Renal cortex interstitium (tissue), 11 donors: ENCODE results near the gene SLC27A3. TPM values are rescaled to one million over a fixed set of nuclear protein-coding genes. Genes with fewer than 3 reads are reported as not detected.
"Not testable (repeated sequence)": the region's sequence is repeated elsewhere in the genome, so short reads cannot be mapped to it uniquely, and the experiment has no call there.

ENCODE experiments used
- DNase-seq, 11 donors: peaks; one replicate each; pipeline ENCODE4 v3.0.0-alpha.2; 2013; ENCODE audit warnings: low read depth in 9 of 11, low spot score in 4 of 11; ENCODE audit errors: extremely low read depth in 1 of 11
- polyA plus RNA-seq, 3 donors: library from polyadenylated mRNA; unstranded; fragments of 120-200 nt; gene quantifications; one replicate each; pipeline ENCODE4 v1.2.1, GENCODE V29; 2013; ENCODE audit not compliant: insufficient read length in 3 of 3

The SLC27A3 gene
- polyA plus RNA-seq, 3 donors: 35.4 to 43.3 (median 40.5) TPM

DNA sequence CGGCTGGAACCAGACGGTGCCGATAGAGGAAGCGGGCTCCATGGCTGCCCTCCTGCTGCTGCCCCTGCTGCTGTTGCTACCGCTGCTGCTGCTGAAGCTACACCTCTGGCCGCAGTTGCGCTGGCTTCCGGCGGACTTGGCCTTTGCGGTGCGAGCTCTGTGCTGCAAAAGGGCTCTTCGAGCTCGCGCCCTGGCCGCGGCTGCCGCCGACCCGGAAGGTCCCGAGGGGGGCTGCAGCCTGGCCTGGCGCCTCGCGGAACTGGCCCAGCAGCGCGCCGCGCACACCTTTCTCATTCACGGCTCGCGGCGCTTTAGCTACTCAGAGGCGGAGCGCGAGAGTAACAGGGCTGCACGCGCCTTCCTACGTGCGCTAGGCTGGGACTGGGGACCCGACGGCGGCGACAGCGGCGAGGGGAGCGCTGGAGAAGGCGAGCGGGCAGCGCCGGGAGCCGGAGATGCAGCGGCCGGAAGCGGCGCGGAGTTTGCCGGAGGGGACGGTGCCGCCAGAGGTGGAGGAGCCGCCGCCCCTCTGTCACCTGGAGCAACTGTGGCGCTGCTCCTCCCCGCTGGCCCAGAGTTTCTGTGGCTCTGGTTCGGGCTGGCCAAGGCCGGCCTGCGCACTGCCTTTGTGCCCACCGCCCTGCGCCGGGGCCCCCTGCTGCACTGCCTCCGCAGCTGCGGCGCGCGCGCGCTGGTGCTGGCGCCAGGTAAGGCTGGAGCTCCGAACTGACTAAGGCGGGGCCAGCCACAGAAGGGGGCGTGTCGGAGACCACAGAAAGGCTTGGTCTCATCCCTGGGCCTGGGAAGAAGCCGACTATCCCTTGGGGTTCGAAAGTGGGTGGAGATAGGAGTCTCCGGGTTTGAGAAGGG is 486 bp downstream of the SLC27A3 start:
- DNase-seq: peak in 7 of 11 donors; percentile 44 to 70 (median 63)

GRCh38 chr1:153776352-153776751 is 1.1 kb downstream of the SLC27A3 start:
- DNase-seq: no peak

- no peak for DNase-seq
These were observed 1.7 kb downstream of the SLC27A3 start for GRCh38 chr1:153776845-153777370.

DNA sequence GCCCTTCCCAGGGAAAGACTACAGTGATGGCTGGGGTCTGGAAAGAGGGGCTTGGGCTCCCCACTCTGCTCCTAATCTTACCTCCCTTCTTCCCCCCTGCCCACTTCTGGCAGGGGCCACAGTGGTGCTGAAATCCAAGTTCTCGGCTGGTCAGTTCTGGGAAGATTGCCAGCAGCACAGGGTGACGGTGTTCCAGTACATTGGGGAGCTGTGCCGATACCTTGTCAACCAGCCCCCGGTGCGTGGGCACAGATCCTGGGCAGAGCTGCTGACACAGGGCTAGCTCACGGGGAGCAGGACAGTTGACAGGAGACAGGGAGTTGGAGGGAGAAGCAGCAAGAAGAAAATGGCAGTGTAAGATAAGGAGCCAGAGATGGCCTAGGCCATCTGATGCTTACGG is 2.4 kb downstream of the SLC27A3 start:
- DNase-seq: no peak

DNA sequence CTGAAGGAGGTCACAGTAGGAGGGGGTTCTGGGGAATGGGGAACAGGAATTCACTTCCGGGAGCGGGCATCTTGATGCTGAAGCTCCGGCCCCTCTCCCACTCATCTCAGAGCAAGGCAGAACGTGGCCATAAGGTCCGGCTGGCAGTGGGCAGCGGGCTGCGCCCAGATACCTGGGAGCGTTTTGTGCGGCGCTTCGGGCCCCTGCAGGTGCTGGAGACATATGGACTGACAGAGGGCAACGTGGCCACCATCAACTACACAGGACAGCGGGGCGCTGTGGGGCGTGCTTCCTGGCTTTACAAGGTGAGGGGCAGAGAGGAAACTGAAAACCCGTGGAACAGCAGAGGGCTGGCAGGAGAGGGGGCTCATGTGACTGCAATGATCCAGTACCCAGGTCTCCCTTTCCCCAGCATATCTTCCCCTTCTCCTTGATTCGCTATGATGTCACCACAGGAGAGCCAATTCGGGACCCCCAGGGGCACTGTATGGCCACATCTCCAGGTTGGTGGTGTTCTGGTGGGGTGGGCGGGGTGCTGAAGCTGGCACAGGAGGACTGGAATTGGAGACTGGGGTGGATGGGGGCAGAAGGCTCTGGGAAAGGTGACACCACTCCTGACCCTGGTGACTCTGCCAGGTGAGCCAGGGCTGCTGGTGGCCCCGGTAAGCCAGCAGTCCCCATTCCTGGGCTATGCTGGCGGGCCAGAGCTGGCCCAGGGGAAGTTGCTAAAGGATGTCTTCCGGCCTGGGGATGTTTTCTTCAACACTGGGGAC is 3.0 kb downstream of the SLC27A3 start:
- no peak for DNase-seq

GRCh38 chr1:153778824-153779519 is 3.8 kb downstream of the SLC27A3 start:
- DNase-seq: no peak

GRCh38 chr1:153779781-153780541 is 4.8 kb downstream of the SLC27A3 start:
- DNase-seq: no peak

- no peak for DNase-seq
These were observed 5.3 kb downstream of the SLC27A3 start for GRCh38 chr1:153780551-153780950.

GRCh38 chr1:153782648-153783047 is 7.4 kb downstream of the SLC27A3 start:
- not testable (repeated sequence) for DNase-seq

- DNase-seq: peak in 10 of 11 donors; percentile 82 to 89 (median 87)
These were observed 8.3 kb downstream of the SLC27A3 start for GRCh38 chr1:153783233-153784190.

- no peak for DNase-seq
These were observed 11.0 kb downstream of the SLC27A3 start for GRCh38 chr1:153786038-153786790.

DNA sequence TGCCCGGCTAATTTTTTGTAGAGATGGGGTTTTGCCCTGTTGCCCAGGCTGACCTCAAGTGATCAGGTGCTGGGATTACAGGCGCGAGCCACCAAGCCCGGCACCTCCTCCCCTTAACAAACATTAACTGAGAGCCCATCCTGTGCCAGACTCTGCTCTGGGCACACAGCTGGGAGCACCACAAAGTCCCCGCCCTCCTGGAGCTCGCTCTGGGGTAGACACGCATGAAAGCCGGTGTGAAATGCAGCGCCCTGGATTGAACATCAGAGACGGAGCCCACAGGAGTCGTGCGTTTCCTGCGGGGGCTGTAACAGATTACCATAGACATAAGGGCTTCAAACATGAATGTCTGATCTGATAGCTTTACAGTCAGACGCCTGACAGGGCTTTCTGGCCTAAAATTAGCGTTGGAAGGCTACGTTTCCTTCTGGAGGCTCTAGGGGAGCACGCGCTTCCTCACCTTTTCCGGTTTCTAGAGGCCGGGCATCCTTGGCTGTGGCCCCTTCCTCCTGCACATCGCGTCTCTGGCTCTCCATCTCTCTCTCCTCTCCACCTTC is 14.3 kb downstream of the SLC27A3 start:
- no peak for DNase-seq

DNA sequence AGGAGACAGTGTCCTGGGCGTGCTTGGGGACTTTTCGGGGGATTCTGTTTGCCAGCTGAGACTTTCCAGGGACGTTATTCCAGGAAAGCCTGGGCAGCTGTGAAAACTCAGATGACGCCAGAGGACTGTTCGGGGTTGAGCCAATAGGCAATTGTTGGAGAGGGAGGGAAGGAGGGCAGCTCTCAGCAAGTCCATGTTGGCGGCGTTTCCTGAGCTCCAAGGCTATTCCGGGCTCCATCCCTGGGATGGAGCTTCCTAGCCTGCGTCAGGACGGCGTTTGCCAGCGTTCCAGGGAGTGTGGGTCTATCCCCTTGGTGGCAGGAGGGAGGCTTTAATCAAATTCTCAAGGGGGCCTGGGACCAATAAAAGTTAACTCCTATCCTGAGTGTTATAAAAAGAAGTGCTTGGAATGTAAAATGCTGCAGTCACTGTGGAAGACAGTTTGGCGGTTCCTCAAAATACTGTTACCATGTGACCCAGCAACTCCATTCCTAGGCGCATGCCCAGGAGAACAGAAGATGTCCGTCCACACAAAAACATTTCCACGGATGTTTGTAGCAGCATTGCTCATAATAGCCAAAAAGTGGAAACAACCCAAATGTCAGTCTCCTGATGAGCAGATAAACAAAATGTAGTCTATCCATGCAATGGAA is 15.2 kb downstream of the SLC27A3 start:
- peak; percentile 72 to 88 (median 80) for DNase-seq

DNA sequence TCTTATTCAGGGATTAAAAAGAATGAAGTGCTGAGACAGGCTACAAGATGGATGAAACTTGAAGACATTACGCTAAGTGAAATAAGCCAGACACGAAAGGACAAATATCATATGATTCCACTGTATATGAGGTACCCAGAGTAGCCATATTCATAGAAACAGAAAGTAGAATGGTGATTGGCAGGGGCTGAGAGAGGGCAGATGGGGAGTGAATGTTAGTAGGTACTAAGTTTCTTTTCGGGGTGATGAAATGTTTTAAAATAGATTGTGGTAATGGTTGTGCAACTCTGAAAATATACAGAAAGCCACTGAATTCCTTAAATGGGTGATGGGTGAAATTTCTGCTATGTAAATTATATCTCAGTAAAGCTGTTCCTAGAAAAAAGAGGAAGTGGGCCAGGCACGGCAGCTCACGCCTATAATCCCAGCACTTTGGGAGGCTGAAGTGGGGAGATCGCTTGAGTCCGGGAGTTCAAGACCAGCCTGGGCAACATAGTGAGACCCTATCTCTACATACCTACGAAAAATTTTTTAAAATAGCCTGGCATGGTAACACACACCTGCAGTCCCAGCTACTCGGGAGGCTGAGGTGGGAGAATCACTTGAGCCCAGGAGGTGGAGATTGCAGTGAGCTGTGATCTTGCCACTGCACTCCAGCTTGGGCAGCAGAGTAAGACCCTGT is 15.9 kb downstream of the SLC27A3 start:
- no peak for DNase-seq

- DNase-seq: no peak
These were observed 16.5 kb downstream of the SLC27A3 start for GRCh38 chr1:153791648-153792253.
